BE2C (cell line): ENCODE data around the gene SPTBN2.

Experiments used
- DNase-seq: peaks from one replicate; pipeline ENCODE4 v3.0.0-alpha.2; 2020
- H3K27me3 ChIP-seq: fragments of 250-450 bp; sonication (Bioruptor Pico); 2 replicates; pipeline ENCODE4 v1.5.1; 2020; ENCODE audit warnings: mild to moderate bottlenecking
- H3K36me3 ChIP-seq: fragments of 250-450 bp; sonication (Bioruptor Pico); 2 replicates; pipeline ENCODE4 v1.5.1; 2020; ENCODE audit warnings: mild to moderate bottlenecking
- H3K4me1 ChIP-seq: fragments of 250-450 bp; sonication (Bioruptor Pico); 2 replicates; pipeline ENCODE4 v1.5.1; 2020
- H3K4me3 ChIP-seq: 2 replicates; pipeline ENCODE4 v1.5.1; 2011; ENCODE audit warnings: low read depth, low read length
- H3K9me3 ChIP-seq: fragments of 250-450 bp; sonication (Bioruptor Pico); 2 replicates; pipeline ENCODE4 v1.5.1; 2020
- TF ChIP-seq, protein P1 (sequence below): IDR thresholded peaks from 2 replicates; pipeline ENCODE4 v1.5.1; 2012; ENCODE audit warnings: mild to moderate bottlenecking, low read depth, low read length

Gene SPTBN2

DNA sequence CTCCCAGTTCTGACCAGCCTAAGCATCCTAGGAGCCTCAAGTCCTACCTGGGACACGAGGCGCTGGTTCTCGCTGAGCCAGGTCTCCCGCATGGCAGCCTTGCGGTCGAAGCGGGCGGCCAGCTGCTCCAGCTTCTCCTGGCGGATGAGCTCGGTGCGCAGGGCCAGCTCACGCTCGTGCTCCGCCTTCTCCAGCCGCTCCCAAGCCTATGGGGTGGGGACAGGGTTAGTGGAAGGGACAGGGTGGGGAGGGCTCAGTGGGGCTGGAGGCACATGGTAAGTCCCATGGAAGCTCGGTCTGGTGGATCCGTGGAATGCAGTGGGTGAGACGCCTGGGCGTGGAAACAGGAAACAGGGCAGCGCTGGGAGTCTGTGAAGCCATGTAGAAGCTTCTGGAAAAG, 20.9 kb downstream of the SPTBN2 start:
- no peak for DNase-seq
- H3K4me3 ChIP-seq = no peak overlapping the region
- no peaks in the 10 kb centered on the region for H3K9me3 ChIP-seq
- no peaks in the 10 kb centered on the region for H3K27me3 ChIP-seq
- peaks cover 52% of the 10 kb centered on the region for H3K36me3 ChIP-seq
- H3K4me1 ChIP-seq = no peaks in the 10 kb centered on the region
- TF ChIP-seq, protein P1, sequence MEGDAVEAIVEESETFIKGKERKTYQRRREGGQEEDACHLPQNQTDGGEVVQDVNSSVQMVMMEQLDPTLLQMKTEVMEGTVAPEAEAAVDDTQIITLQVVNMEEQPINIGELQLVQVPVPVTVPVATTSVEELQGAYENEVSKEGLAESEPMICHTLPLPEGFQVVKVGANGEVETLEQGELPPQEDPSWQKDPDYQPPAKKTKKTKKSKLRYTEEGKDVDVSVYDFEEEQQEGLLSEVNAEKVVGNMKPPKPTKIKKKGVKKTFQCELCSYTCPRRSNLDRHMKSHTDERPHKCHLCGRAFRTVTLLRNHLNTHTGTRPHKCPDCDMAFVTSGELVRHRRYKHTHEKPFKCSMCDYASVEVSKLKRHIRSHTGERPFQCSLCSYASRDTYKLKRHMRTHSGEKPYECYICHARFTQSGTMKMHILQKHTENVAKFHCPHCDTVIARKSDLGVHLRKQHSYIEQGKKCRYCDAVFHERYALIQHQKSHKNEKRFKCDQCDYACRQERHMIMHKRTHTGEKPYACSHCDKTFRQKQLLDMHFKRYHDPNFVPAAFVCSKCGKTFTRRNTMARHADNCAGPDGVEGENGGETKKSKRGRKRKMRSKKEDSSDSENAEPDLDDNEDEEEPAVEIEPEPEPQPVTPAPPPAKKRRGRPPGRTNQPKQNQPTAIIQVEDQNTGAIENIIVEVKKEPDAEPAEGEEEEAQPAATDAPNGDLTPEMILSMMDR = no peak

DNA sequence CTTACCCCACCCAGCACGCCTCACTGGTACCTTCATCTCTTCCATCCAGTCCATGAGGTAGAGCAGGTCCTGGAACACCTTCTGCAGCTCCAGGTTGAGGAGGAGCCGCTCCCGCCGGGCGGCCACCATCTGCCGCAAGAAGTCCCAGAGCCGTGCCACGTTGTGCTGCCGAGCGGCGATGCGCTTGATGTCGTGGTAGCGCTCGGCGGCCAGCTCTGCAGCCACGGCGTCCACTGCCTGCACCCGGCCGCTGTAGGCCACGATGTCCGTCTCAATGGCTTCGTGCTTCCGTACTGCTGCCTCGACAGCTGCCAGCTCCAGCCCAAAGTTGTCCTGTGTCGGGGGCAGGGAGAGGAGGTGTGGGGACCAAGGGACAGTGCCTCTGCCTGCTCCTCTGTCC, 21.5 kb downstream of the SPTBN2 start:
- no peak overlapping the region for H3K4me3 ChIP-seq
- H3K4me1 ChIP-seq = no peaks in the 10 kb centered on the region
- no peaks in the 10 kb centered on the region for H3K9me3 ChIP-seq
- TF ChIP-seq, protein P1 = no peak
- H3K36me3 ChIP-seq = peaks cover 54% of the 10 kb centered on the region
- H3K27me3 ChIP-seq = no peaks in the 10 kb centered on the region
- no peak for DNase-seq

DNA sequence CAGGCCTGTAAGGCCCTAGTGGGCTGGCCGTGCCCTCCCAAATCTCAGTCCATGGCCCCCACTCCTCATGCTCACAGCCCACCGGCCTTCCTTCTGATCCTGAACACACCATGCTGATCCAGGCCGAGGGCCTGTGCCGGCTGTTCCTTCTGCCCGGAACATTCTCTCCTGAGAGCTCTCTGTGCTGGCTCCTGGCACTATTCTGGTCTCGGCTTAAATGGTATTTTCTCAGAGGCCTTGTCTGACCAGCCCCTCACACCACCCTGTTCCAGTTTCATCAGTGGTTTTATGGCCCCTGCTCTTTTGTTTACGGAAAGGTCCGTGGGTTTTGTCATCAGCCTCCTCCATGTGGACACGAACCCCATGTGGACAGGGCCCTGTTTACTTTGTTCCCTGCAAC, 22.0 kb downstream of the SPTBN2 start:
- Histone ChIP-seq H3K36me3 (peaks cover 59% of the 10 kb centered on the region), H3K4me1 (0 out of 2 replicates have a peak, but pooled peaks cover 3% of the 10 kb centered on the region), H3K9me3 (no peaks in the 10 kb centered on the region), H3K4me3 (no peak overlapping the region), H3K27me3 (no peaks in the 10 kb centered on the region)
- DNase-seq = no peak
- TF ChIP-seq, protein P1 = no peak

DNA sequence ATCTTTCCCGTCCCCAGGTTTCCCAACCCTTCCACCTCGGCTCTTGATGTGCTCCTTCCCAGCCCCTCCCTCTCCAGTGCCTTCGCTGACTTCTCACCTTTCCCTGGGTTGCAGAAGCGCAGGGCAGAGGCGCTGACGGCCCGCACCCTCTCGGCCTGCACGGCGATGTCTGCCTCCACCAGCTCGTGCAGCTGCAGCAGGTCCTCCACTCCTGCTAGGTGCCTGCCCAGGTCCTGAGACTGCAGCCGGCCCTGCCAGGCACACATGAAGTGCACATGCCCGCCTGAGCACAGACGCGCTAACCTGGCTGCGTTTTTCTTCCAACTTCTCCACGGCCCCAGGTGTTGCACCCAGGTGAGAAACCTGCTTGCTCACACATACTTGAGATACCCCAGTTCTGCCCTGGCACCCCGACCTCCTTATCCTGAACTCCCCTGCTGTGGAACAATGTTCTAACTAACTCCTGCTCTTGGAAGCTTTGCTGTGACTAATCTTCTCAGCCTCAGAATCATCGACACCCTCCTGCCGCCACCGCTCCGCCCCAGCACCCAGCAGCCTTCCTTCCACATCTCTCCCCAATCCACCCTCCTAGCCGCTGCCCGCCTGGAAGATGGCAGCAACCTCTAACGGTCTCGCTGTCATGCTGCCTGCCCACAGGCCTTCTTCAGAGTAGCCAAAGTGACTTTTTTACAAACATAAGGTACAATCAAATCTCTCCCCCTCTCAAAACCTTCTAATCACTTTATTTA, 23.3 kb downstream of the SPTBN2 start:
- Histone ChIP-seq H3K9me3 (no peaks in the 10 kb centered on the region), H3K36me3 (peaks cover 69% of the 10 kb centered on the region), H3K27me3 (no peaks in the 10 kb centered on the region), H3K4me3 (no peak overlapping the region), H3K4me1 (0 out of 2 replicates have a peak, but pooled peaks cover 4% of the 10 kb centered on the region)
- TF ChIP-seq, protein P1 = no peak
- no peak for DNase-seq

DNA sequence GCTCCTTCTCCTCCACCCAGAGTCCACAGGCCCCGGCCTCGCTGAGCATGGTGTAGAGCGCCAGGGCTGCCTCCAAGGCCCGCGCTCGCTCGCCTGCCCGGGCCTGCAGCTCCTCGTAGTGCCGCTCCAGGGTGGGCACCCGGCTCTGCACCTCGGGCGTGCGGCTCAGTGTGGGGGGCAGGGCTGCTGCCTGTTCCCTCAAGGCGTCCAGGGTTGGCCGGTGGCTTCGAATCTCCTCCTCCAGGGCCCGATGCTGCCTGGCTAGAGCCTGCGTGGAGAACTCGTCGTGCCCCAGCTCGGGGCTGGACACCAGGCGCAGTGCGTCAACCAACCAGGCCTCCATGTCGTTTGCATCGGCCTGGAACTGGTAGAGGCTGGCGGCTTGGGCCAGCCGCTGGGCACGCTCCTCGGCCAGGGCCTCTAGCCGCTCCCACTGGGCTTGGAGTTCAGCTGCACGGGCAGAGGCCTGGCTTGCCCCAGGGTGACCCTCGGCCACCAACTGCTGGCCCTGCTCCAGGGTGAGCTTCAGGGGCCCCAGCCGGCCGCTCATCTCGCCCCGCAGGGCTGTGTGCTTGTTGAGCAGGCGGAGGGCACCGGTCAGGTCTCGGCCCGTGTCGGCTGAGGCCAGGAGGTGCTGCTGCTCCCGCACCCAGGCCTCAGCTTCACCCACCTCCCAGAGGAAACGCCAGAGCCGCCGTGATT, 24.2 kb downstream of the SPTBN2 start:
- TF ChIP-seq, protein P1 = no peak
- peaks cover 67% of the 10 kb centered on the region for H3K36me3 ChIP-seq
- H3K27me3 ChIP-seq = no peaks in the 10 kb centered on the region
- no peak overlapping the region for H3K4me3 ChIP-seq
- no peak for DNase-seq
- H3K4me1 ChIP-seq = 0 out of 2 replicates have a peak, but pooled peaks cover 4% of the 10 kb centered on the region
- H3K9me3 ChIP-seq = no peaks in the 10 kb centered on the region
